T-cell (primary cell): ENCODE measurements around the gene CCDC136. TPM values are rescaled to one million over a fixed set of nuclear protein-coding genes. Genes with fewer than 3 reads are reported as not detected.

Source experiments
- ATAC-seq, 4 experiments: fragments of 200-7000 bp in 3 of 4; fragments of 150-1000 bp in 1 of 4; cut with Tn5 transposase; replicated peaks in 1 of 4; 1 replicate in 3 of 4; 2 replicates in 1 of 4; pipeline ENCODE4 v1.10.0; 2021; ENCODE audit warnings: moderate library complexity in 3 of 4, mild to moderate bottlenecking in 2 of 4, moderate number of reproducible peaks in 1 of 4
- CTCF ChIA-PET, 2 donors: fragments of 300-600 bp; sonication (Branson Sonifier 250); formaldehyde crosslinking; loops; one replicate each; lab custom pipeline; 2022; ENCODE audit warnings: antibody characterized with exemption in 2 of 2; lab: Charles Lee
- POLR2A ChIA-PET, 2 donors: fragments of 300-600 bp; sonication (Branson Sonifier 250); formaldehyde crosslinking; loops; one replicate each; lab custom pipeline; 2022; ENCODE audit warnings: antibody characterized with exemption in 2 of 2; lab: Charles Lee
- DNase-seq, 35 experiments: peaks; one replicate each; pipeline versions ENCODE4 v3.0.0 to v3.0.0-alpha.2; 2013 to 2023
- H3K27ac ChIP-seq: one replicate; pipeline ENCODE4 v1.5.1; 2013; ENCODE audit warnings: low read length
- H3K27me3 ChIP-seq, 2 experiments: replicated peaks in 1 of 2; 1 replicate in 1 of 2; 2 replicates in 1 of 2; pipeline versions ENCODE4 v1.6.1 to v1.7.0; 2013; ENCODE audit warnings: low read length in 1 of 2, mixed read lengths in 1 of 2; ENCODE audit not compliant: control insufficient read depth in 2 of 2, insufficient read depth in 2 of 2; ENCODE audit errors: extremely low read depth in 1 of 2
- H3K36me3 ChIP-seq, 2 donors: 1 replicate in 1 of 2; 2 replicates in 1 of 2; pipeline versions ENCODE4 v1.6.1 to v1.7.0; 2013; ENCODE audit warnings: low read length in 1 of 2; ENCODE audit not compliant: control insufficient read depth in 2 of 2, insufficient read depth in 1 of 2; ENCODE audit errors: extremely low read depth in 1 of 2
- H3K4me1 ChIP-seq, 2 experiments: 1 replicate in 1 of 2; 2 replicates in 1 of 2; pipeline versions ENCODE4 v1.6.1 to v1.7.0; 2013; ENCODE audit warnings: low read length in 2 of 2, mixed read lengths in 1 of 2; ENCODE audit not compliant: insufficient read depth in 2 of 2, control insufficient read depth in 1 of 2; ENCODE audit errors: extremely low read depth in 1 of 2
- H3K4me3 ChIP-seq, 2 donors: 1 replicate in 1 of 2; 2 replicates in 1 of 2; pipeline versions ENCODE4 v1.5.1 to v1.7.0; 2013; ENCODE audit warnings: mild to moderate bottlenecking in 2 of 2, low read length in 1 of 2, moderate library complexity in 1 of 2; ENCODE audit not compliant: control insufficient read depth in 1 of 2; ENCODE audit errors: extremely low read depth in 1 of 2
- H3K9me3 ChIP-seq: 2 replicates; pipeline ENCODE4 v1.7.0; 2013
- H3K27ac Mint-ChIP-seq, 2 donors: one replicate each; pipeline ENCODE4 v1.8.0; 2020 to 2021; ENCODE audit warnings: mild to moderate bottlenecking in 2 of 2, mixed read lengths in 2 of 2
- H3K27me3 Mint-ChIP-seq, 2 donors: one replicate each; pipeline ENCODE4 v1.8.0; 2021 to 2022; ENCODE audit warnings: mixed read lengths in 2 of 2
- H3K36me3 Mint-ChIP-seq: one replicate; pipeline ENCODE4 v1.8.0; 2021; ENCODE audit warnings: mixed read lengths
- H3K4me1 Mint-ChIP-seq, 3 donors: one replicate each; pipeline ENCODE4 v1.8.0; 2020 to 2022; ENCODE audit warnings: mixed read lengths in 3 of 3, mild to moderate bottlenecking in 1 of 3
- H3K4me3 Mint-ChIP-seq, 3 donors: one replicate each; pipeline ENCODE4 v1.8.0; 2020 to 2022; ENCODE audit warnings: mild to moderate bottlenecking in 3 of 3, mixed read lengths in 3 of 3, moderate library complexity in 3 of 3
- H3K9me3 Mint-ChIP-seq, 3 donors: one replicate each; pipeline ENCODE4 v1.8.0; 2020 to 2022; ENCODE audit warnings: mixed read lengths in 3 of 3
- WGBS: methylation state at CpG from one replicate; pipeline ENCODE4 v1.1.5; 2013; ENCODE audit warnings: missing lambda C conversion rate; ENCODE audit not compliant: insufficient coverage; 5-methylcytosine and 5-hydroxymethylcytosine counted together
- total RNA-seq, 35 experiments: library from RNA in 6 of 35; stranded (reverse) in 6 of 35; fragments of 120-200 nt in 1 of 35; gene quantifications; one replicate each; pipeline versions ENCODE4 v1.2.1 to v1.2.4 and lab custom pipeline; 2013 to 2026

CCDC136 gene
- total RNA-seq: 10 to 100 TPM in 4 of 5 donors, 1 to 10 TPM in 1; 7.6 to 15.7 (median 14.6) TPM
- total RNA-seq (2013): 9.9 TPM
- total RNA-seq (lab: John Stamatoyannopoulos, UW): 0.53 to 16.0 (median 5.7) reads per million in 29 experiments

GRCh38 chr7:128791121-128791971 lies at the start of gene CCDC136:
Gene CCDC136, plus strand, starts transcription at chr7:128791968. Its CDS starts 444 bp downstream, at chr7:128792412.
- Histone ChIP-seq H3K4me1 (peaks cover 0 to 22% of the 10 kb centered on the region in 2 experiments), H3K36me3 (peaks cover 0 to 2% of the 10 kb centered on the region in 2 donors), H3K27me3 (no peaks in the 10 kb centered on the region), H3K4me3 (peak within 1 kb of the TSS; percentile 68 to 87), H3K27ac (peak within 1 kb of the TSS; percentile 23), H3K9me3 (no peaks in the 10 kb centered on the region)
- Mint-ChIP-seq H3K27me3 (no peaks in the 10 kb centered on the region), H3K27ac (peak within 1 kb of the TSS; percentile 15 to 69), H3K4me3 (peak within 1 kb of the TSS; percentile 80 to 90 (median 81)), H3K4me1 (peaks cover 16 to 21% (median 18%) of the 10 kb centered on the region in 3 donors), H3K9me3 (no peaks in the 10 kb centered on the region), H3K36me3 (no peaks in the 10 kb centered on the region)
- peak; percentile 52 to 88 (median 73) for DNase-seq
- ATAC-seq: peak; percentile 89 to 95 (median 91)
- POLR2A ChIA-PET: interaction anchor here (0.5 to 1.0 kb wide), 2 partner anchors 52 to 468 kb away, joined by 3 to 4 read pairs; partner anchors contain the start of gene CALU (in 1 of the 2)
- under 1% methylated on average over 53 of the region's 80 CpGs for WGBS
- CTCF ChIA-PET: interaction anchor here (0.6 kb wide), 2 partner anchors 22 to 52 kb away, joined by 3 to 5 read pairs; partner anchors contain the start of gene CALU (in 1 of the 2)

DNA sequence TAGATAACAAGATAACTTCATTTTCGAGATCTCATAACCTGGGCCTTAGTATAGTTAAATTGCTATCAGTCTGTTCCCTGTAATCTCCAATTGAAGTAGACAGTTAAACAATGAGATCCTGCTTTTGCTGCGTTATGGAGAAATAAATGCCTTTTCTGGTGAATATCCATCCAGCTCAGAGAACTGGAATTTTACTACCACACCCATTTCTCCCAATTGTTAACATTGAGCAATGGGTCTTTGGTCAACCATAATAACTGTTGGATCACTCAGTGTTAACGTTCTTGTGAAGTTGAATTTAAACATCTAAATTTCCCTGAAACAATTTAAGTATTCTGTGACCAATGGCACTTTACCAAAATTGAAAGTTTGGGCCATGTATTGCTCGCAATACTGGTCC lies 49.6 kb upstream of the CCDC136 start:
- Mint-ChIP-seq H3K36me3 (peaks cover 4% of the 10 kb centered on the region), H3K9me3 (no peaks in the 10 kb centered on the region), H3K4me1 (peaks cover 49 to 62% (median 60%) of the 10 kb centered on the region in 3 donors), H3K27me3 (no peaks in the 10 kb centered on the region), H3K4me3 (no peak overlapping the region), H3K27ac (no peak overlapping the region)
- Histone ChIP-seq H3K4me1 (peaks cover 20 to 23% of the 10 kb centered on the region in 2 experiments), H3K9me3 (no peaks in the 10 kb centered on the region), H3K27me3 (no peaks in the 10 kb centered on the region), H3K4me3 (no peak overlapping the region), H3K36me3 (peaks cover 0 to 4% of the 10 kb centered on the region in 2 donors), H3K27ac (no peak overlapping the region)
- ChIA-PET POLR2A (interaction anchor here in 1 of 2 donors (0.6 kb wide), 1 partner anchor 207 kb away, joined by 4 read pairs; no protein-coding TSS in a partner anchor), CTCF (no interaction called here)
- 100% methylated on average over 1 of the region's 4 CpGs for WGBS
- DNase-seq: no peak
- no peak for ATAC-seq

DNA sequence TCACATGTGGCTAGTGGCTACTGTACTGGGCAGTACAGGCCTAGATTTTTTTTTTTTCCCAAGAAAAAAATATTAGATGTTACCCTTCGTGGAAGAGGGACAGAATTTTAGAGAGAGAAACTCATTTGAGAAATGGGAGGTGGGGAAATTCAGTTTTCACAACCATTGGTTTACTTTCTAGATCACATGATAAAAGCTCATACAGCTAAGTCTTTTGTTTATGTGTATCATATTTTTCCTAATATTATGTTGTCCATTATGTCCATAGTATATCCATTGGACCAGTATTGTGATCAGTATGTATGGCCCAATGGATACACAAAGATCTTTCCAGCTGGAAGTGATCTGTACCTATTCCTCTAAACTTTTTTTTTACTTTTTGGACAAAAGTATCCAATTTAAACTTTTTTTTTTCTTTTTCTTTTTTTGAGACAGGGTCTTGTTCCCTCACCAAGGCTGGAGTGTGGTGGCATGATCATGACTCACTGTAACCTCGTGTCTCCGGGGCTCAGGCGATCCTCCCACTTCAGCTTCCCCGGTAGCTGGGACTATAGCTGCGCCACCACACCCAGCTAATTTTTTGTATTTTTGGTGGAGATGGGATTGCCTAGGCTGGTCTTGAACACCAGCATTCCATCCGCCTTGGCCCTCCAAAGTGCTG lies 48.5 kb upstream of the CCDC136 start:
- Mint-ChIP-seq H3K36me3 (peaks cover 4% of the 10 kb centered on the region), H3K4me3 (no peak overlapping the region), H3K27ac (no peak overlapping the region), H3K9me3 (no peaks in the 10 kb centered on the region), H3K27me3 (no peaks in the 10 kb centered on the region), H3K4me1 (peaks cover 52 to 63% (median 58%) of the 10 kb centered on the region in 3 donors)
- peaks cover 20 to 22% of the 10 kb centered on the region in 2 experiments for H3K4me1 ChIP-seq
- no peaks in the 10 kb centered on the region for H3K9me3 ChIP-seq
- no peaks in the 10 kb centered on the region for H3K27me3 ChIP-seq
- no peak for DNase-seq
- ChIA-PET CTCF (interaction anchor here in 1 of 2 donors (0.7 kb wide), 1 partner anchor 13 kb away, joined by 5 read pairs; no protein-coding TSS in a partner anchor), POLR2A (no interaction called here)
- ATAC-seq: no peak
- H3K27ac ChIP-seq: no peak overlapping the region
- peaks cover 0 to 13% of the 10 kb centered on the region in 2 donors for H3K36me3 ChIP-seq
- 100% methylated on average over 1 of the region's 7 CpGs for WGBS
- H3K4me3 ChIP-seq: no peak overlapping the region

DNA sequence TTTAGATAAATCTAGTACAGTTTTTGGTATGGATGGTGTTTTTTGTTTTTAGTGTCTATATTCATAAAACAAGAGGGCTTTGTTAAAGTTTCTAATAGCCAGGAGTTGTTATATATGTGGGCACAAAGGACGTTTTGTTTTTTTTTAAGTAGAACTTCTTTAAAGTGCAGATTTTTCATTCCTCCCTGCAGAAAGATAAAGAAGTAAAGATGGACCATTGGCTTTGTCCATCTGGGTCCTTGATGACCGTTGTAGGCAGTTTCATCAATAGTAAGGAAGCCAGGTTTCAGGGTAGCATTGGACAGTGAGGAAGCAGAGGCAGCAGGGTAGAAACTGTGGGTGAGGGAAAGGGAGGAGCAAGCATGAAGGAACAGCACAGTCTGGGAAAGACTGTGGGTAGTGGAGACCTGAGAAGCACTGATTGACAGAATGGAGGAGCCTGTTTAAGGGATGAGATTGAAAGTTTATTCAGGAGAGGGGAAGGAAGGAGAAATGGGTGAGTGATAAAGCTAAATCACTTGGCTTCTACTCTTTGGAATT lies 47.3 kb upstream of the CCDC136 start:
- Mint-ChIP-seq H3K9me3 (no peaks in the 10 kb centered on the region), H3K4me3 (no peak overlapping the region), H3K4me1 (peaks cover 46 to 60% (median 51%) of the 10 kb centered on the region in 3 donors), H3K27me3 (no peaks in the 10 kb centered on the region), H3K27ac (peak overlapping the region in 1 of 2 donors; percentile 7), H3K36me3 (peaks cover 14% of the 10 kb centered on the region)
- no peak overlapping the region for H3K27ac ChIP-seq
- DNase-seq (no peak), ATAC-seq (no peak)
- no peaks in the 10 kb centered on the region for H3K9me3 ChIP-seq
- H3K4me3 ChIP-seq: no peak overlapping the region
- CTCF ChIA-PET: no interaction called here
- peaks cover 16 to 17% of the 10 kb centered on the region in 2 experiments for H3K4me1 ChIP-seq
- 55% methylated on average over 1 of the region's 2 CpGs for WGBS
- H3K36me3 ChIP-seq: peaks cover 3 to 24% of the 10 kb centered on the region in 2 donors
- POLR2A ChIA-PET: no interaction called here
- H3K27me3 ChIP-seq: no peaks in the 10 kb centered on the region

DNA sequence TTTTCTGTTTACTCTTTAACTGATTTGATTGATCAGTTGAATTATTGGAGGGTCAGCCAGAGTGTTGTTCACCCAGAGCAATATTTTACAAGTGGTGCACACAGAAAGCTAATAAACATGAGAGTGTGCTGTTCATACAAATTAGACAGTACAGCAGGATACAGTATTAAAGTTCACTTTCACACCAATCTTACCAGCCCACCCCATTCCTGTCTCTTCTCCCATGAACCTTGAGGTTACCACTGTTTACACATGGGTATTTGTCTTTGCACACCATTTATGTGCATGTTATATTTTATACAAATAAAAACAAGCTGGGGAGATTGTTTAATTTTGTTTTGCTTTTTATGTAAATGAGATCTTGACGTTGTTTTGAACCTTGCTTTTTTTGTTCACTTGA lies 46.1 kb upstream of the CCDC136 start:
- no peak for DNase-seq
- WGBS: no CpG with 5 or more reads among the region's 1 CpG
- H3K36me3 Mint-ChIP-seq: peaks cover 20% of the 10 kb centered on the region
- peaks cover 36 to 50% (median 40%) of the 10 kb centered on the region in 3 donors for H3K4me1 Mint-ChIP-seq
- no peak overlapping the region for H3K4me3 ChIP-seq
- no peaks in the 10 kb centered on the region for H3K9me3 ChIP-seq
- no peak overlapping the region for H3K27ac ChIP-seq
- no peak overlapping the region for H3K27ac Mint-ChIP-seq
- H3K36me3 ChIP-seq: peaks cover 3 to 32% of the 10 kb centered on the region in 2 donors
- no peaks in the 10 kb centered on the region for H3K27me3 ChIP-seq
- no peaks in the 10 kb centered on the region for H3K27me3 Mint-ChIP-seq
- H3K4me1 ChIP-seq: peaks cover 5 to 7% of the 10 kb centered on the region in 2 experiments
- ChIA-PET CTCF (interaction anchor here in 1 of 2 donors (0.6 kb wide), 1 partner anchor 1078 kb away, joined by 7 read pairs; no protein-coding TSS in a partner anchor), POLR2A (interaction anchor here in 1 of 2 donors (0.7 kb wide), 1 partner anchor 748 kb away, joined by 4 read pairs; no protein-coding TSS in a partner anchor)
- ATAC-seq: no peak
- no peaks in the 10 kb centered on the region for H3K9me3 Mint-ChIP-seq
- H3K4me3 Mint-ChIP-seq: no peak overlapping the region
